Stimulated activated CD8-positive, alpha-beta memory T cell treated with anti-CD3 and anti-CD28 coated beads, Interleukin-7, amount 100 ng/mL, for 4 hours (primary cell): ENCODE results near the gene FAM186B.

Experiments
- DNase-seq, 2 donors: peaks; one replicate each; pipeline ENCODE4 v3.0.0-alpha.2; 2020; ENCODE audit warnings: low read depth in 2 of 2

FAM186B gene

GRCh38 chr12:49567611-49568441 is 37.6 kb downstream of the FAM186B start, which contains the start of gene MCRS1:
Gene MCRS1 (minus strand): TSS chr12:49568142. CDS start chr12:49566731, 1,411 bp downstream.
- peak; percentile 80 to 81 for DNase-seq

- no peak for DNase-seq
Measured at GRCh38 chr12:49567302-49567610, 38.2 kb downstream of the FAM186B start.

DNA sequence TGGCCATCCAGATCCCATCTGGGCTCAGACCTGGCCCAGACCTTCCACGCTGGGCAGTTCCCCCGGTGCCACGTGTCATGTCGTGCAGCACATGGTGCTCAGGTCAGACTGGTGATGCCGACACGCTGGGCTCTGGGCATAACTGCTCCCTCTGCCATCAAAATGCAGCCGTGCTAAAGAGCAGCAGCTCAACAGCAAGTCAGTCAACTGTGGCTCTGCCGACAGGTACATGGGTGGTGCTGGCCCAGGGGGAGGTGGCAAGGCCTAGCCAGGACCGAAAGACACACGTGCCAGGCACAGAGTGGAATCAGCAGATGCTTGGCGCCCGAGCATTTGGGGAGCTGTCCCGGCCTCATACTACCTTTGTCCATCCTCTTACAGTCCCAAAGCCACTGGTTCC is 39.1 kb downstream of the FAM186B start:
- DNase-seq: no peak

GRCh38 chr12:49565406-49566265 is 39.8 kb downstream of the FAM186B start:
- no peak for DNase-seq

DNA sequence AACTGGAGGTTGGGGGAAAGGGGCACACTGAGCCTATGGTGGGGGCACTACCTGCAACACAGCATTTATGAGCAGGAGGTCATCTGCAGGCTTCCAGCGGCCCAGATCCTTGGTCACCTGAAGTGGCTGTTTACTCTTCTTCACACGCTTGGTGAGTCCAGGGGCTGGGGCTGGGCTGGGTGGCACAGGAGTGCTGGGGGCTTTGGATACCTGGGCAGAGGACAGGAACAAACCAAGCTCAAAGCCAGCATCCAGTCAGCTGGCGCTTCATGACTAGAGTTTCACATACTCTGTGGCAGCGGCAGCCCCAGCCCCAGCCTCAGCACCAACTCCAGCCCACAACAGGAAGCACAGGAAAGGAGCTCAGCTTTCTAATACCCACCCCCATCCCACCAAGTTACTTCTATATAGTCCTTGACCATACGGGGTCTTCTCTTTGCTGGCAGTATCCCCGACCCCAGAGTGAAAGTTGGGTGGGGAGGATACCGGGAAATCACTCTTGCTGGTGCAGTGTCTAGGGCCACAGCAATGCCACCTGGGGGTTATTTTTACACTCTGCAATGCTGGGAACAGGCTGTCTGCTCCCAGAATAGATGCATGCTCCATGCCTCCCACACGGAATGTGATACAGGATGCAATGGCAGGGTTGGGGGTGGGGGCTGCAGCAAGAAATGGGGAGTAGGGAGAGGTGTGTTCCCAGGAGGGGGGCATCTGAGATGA is 40.6 kb downstream of the FAM186B start:
- DNase-seq: no peak

GRCh38 chr12:49563951-49564685 is 41.3 kb downstream of the FAM186B start:
- DNase-seq: no peak

- no peak for DNase-seq
Measured at GRCh38 chr12:49562831-49563230, 42.6 kb downstream of the FAM186B start.

DNA sequence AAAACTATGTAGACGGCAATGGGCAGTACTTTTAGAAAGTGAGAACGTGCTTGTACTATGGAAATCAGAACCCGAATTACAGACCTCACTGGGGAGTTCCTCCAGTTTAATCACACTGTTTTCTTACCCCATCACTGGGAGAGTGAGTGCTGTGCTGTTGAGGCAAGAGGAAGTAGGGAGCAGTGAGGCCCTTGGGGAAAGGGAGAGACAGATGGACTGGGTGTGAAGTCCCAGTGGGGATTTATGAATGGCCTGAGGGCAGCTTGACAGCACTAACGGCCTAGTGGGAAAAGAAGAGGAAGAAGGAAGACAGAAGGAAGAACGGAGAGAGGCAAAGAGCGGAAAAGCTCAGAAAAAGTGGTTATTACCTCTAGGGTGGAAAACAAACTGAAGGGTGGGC is 43.2 kb downstream of the FAM186B start:
- no peak for DNase-seq

GRCh38 chr12:49560695-49561094 is 44.7 kb downstream of the FAM186B start:
- no peak for DNase-seq

DNA sequence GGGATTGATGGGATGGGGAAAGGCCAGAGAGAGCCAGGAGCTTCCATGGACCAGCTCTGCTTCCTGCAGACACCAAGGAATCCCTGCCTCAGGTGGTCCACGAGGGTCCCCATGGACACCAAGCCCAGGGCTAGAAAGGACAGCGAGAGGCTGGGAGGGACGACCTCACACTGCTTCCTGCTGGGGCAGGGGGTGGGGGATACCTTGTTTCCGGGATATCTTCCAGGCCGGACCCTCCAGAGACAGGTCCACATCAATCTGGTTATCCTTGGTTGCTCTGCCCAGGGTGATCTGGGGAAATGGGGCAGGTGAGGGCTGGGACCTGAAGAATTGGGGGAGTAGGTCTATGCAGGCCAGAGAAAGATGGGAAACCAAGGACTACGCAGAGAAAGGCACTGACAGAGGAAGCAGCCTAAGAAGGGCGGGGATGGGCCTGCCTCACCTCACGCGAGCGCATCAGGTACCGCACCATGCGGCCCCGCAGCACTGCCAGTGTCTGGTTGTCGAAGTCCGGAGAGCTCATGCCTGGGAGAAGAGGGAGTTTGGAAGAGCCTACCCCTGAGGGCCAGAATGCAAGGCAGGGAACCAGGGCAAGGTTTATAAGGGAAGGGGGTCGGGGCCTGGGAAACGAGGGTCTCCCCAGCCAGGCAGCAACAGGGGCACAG is 46.3 kb downstream of the FAM186B start:
- no peak for DNase-seq

DNA sequence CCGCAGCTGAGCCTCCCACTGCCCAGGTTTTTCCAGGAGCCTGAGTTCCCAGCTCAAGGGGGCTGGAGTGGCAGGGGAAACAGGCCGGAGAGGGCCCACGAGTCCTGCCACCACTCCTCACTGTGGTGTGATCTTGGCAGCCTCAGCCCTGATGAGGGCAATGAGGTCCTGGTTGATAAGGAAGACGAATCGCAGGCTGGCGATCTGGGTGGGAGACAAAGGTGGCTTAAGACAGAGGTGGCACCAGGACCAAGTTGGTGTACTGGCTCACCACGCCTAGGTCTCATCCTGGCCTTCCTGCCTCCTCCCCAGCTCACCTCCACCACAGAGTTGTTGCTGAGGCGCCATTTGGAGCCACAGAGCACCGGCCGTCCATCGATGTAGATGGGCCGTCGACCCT is 46.9 kb downstream of the FAM186B start:
- no peak for DNase-seq

GRCh38 chr12:49557917-49558215 is 47.6 kb downstream of the FAM186B start:
- no peak for DNase-seq

GRCh38 chr12:49557187-49557916 is 48.1 kb downstream of the FAM186B start:
- DNase-seq: no peak

DNA sequence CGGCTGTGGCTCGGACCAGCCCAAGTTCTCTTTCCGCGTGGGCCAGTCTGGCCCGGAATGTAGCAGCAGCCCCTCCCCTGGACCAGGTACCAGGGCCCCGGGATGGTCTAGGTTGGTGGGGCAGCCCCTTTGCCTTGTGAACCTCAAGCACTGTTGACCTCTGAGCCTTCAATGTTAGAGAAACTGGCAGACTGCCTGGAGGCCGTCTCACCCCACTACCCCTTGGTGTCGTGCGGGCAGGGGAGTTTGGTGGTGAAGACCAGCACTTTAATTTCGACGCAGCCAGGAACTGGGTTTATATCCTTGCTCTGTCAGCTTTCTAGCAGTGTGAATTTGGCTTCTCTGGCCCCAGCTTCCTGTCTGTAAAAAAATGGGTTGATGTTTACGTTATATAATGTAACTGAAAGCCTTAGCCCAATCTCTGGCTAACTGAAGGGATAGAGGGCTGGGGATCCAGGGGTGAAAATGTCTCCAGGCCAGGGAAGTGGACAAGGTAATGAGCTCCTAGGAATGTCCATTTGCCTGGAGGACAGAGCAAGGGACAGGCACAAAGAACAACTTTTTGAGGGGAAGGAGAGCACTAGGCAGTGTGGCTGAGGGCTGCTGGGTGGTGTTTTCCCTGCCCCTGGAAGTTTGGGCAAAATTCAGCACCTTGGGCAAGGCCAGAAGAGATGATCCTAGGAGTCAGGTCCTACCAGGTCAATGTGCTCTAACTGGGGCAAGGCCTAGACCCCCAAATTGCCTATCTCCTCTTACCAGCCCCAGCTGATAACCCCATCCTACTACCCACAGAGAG is 48.9 kb downstream of the FAM186B start:
- no peak for DNase-seq

DNA sequence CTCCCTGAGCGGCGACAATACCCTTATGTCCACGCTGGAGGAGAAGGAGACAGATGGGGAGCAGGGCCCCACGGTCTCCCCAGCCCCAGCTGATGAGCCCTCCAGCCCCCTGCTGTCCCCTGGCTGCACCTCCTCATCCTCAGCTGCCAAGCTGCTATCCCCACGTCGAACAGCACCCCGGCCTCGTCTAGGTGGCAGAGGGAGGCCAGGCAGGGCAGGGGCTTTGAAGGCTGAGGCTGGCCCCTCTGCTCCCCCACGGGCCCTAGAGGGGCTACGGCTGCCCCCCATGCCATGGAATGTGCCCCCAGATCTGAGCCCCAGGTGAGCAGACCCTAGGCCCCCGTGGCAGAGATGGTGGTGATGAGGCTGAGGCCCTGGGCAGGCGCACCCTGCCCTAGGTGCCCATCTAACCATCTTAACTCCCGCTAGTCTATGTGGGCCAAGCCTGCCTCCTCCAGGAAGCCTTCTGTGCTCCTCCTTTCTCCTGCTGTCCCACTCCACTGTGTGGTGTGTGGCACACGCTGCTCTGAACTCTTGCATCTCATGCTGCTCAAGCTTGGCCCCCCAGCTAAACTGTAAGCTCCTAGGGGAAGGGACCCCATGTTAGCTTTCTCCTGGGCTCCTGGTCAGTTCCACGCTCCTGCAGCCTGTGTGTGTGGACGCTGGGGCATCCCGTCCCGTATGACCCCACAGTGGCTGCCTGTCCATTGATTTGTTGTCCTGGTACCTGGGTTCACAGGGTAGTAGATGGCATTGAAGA is 49.6 kb downstream of the FAM186B start:
- no peak for DNase-seq

- DNase-seq: no peak
Measured at GRCh38 chr12:49554266-49554665, 51.2 kb downstream of the FAM186B start.

GRCh38 chr12:49553512-49554088 is 51.8 kb downstream of the FAM186B start:
- no peak for DNase-seq

GRCh38 chr12:49552899-49553298 is 52.5 kb downstream of the FAM186B start:
- DNase-seq: no peak

- DNase-seq: no peak
Measured at GRCh38 chr12:49552425-49552824, 53.0 kb downstream of the FAM186B start.
